Muscle of leg (tissue), 11 donors: ENCODE results near the gene POLR3C. TPM values are rescaled to one million over a fixed set of nuclear protein-coding genes. Genes with fewer than 3 reads are reported as not detected.
"Not testable (repeated sequence)": the region's sequence is repeated elsewhere in the genome, so short reads cannot be mapped to it uniquely, and the experiment has no call there.

Source experiments
- DNase-seq: peaks from one replicate; pipeline ENCODE4 v3.0.0; 2013
- H3K27ac ChIP-seq: one replicate; pipeline ENCODE4 v1.5.1; 2013; ENCODE audit warnings: mild to moderate bottlenecking, low read length, control low read depth
- H3K27me3 ChIP-seq: one replicate; pipeline ENCODE4 v1.6.1; 2013; ENCODE audit warnings: low read length; ENCODE audit not compliant: control insufficient read depth, insufficient read depth
- H3K36me3 ChIP-seq: one replicate; pipeline ENCODE4 v1.6.1; 2013; ENCODE audit warnings: low read length; ENCODE audit not compliant: control insufficient read depth, insufficient read depth
- H3K4me1 ChIP-seq: one replicate; pipeline ENCODE4 v1.6.1; 2013; ENCODE audit warnings: low read length; ENCODE audit not compliant: control insufficient read depth, insufficient read depth
- H3K4me3 ChIP-seq: one replicate; pipeline ENCODE4 v1.5.1; 2013; ENCODE audit warnings: low read length, control low read depth
- H3K9me3 ChIP-seq: replicated peaks from 2 replicates; pipeline ENCODE4 v1.6.1; 2013; ENCODE audit warnings: low read depth, low read length; ENCODE audit not compliant: control insufficient read depth
- WGBS: methylation state at CpG from one replicate; pipeline ENCODE4 v1.1.5; 2013; ENCODE audit warnings: missing lambda C conversion rate; ENCODE audit not compliant: insufficient coverage; 5-methylcytosine and 5-hydroxymethylcytosine counted together
- polyA plus RNA-seq, 8 donors: library from polyadenylated mRNA; unstranded; fragments of 120-200 nt; gene quantifications; one replicate each; pipeline versions ENCODE4 v1.2.1 to v1.2.3, GENCODE V29; 2013; ENCODE audit warnings: inconsistent platforms in 1 of 8, low replicate concordance in 1 of 8; ENCODE audit not compliant: insufficient read length in 8 of 8, insufficient read depth in 1 of 8
- total RNA-seq: library from RNA; stranded (reverse); fragments of 120-200 nt; gene quantifications from one replicate; pipeline ENCODE4 v1.2.4, GENCODE V29; 2013

POLR3C gene
- total and polyA plus RNA-seq, 9 donors: 16.2 to 24.8 (median 19.8) TPM

DNA sequence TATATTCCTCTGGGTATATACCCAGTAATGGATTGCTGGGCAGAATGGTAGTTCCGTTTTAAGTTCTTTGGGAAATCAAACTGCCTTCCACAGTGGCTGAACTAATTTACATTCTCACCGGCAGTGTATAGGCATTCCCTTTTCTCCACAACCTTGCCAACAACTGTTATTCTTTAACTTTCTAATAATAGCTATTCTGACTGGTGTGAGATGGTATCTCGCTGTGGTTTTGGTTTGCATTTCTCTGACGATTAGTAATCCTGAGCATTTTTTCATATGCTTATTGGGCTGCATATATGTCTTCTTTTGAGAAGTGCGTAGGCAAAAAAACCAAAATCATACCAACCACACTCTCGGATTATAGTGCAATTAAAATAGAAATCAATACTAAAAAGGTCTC lies 5.9 kb upstream of the POLR3C start:
- H3K4me1 ChIP-seq, H3K36me3 ChIP-seq, H3K27ac ChIP-seq, DNase-seq, H3K4me3 ChIP-seq, H3K9me3 ChIP-seq, H3K27me3 ChIP-seq: not testable (repeated sequence)
- no CpG with 5 or more reads among the region's 6 CpGs for WGBS

GRCh38 chr1:145822779-145823331 lies 1.1 kb upstream of the POLR3C start:
- not testable (repeated sequence) for H3K4me1 ChIP-seq, DNase-seq, H3K27me3 ChIP-seq, H3K4me3 ChIP-seq, H3K9me3 ChIP-seq, H3K27ac ChIP-seq
- peaks cover 14% of the 10 kb centered on the region for H3K36me3 ChIP-seq
- WGBS: no CpG with 5 or more reads among the region's 16 CpGs

GRCh38 chr1:145824499-145824842 lies 471 bp downstream of the POLR3C start:
- Histone ChIP-seq H3K4me3 (peak overlapping the region; percentile 94), H3K9me3 (no peaks in the 10 kb centered on the region), H3K4me1 (peaks cover 3% of the 10 kb centered on the region), H3K27ac (peak overlapping the region; percentile 96), H3K36me3 (peaks cover 30% of the 10 kb centered on the region), H3K27me3 (no peaks in the 10 kb centered on the region)
- 0% methylated on average over 3 of the region's 7 CpGs for WGBS
- DNase-seq: no peak

DNA sequence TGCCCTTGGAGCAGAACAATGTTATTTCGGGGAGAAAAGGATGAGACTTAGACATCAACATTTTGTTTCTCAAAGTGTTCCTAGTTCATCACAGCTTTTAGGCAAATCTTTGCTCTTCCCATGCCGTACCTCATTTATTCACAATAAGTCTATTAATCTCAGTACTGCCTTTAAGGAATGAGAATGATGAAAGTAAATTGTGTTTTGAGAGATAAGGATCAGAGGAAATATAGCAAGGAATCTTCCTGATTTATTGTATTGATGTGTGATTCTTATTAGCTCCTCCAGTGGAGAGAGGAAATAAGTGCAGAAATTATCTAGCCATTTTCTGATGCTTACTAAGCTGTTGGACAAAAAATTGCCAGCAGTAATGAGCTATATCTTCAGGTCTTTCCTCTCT lies 2.0 kb downstream of the POLR3C start:
- Histone ChIP-seq H3K27me3 (no peaks in the 10 kb centered on the region), H3K27ac (no peak overlapping the region), H3K4me1 (peaks cover 3% of the 10 kb centered on the region), H3K4me3 (no peak overlapping the region), H3K36me3 (peaks cover 39% of the 10 kb centered on the region), H3K9me3 (no peaks in the 10 kb centered on the region)
- DNase-seq: no peak
- WGBS: no CpG with 5 or more reads among the region's 2 CpGs

- no peaks in the 10 kb centered on the region for H3K27me3 ChIP-seq
- peaks cover 55% of the 10 kb centered on the region for H3K36me3 ChIP-seq
- no peak overlapping the region for H3K27ac ChIP-seq
- no peaks in the 10 kb centered on the region for H3K9me3 ChIP-seq
- peaks cover 3% of the 10 kb centered on the region for H3K4me1 ChIP-seq
- H3K4me3 ChIP-seq: no peak overlapping the region
- DNase-seq: no peak
Observed at GRCh38 chr1:145827966-145828365, 4.0 kb downstream of the POLR3C start.

DNA sequence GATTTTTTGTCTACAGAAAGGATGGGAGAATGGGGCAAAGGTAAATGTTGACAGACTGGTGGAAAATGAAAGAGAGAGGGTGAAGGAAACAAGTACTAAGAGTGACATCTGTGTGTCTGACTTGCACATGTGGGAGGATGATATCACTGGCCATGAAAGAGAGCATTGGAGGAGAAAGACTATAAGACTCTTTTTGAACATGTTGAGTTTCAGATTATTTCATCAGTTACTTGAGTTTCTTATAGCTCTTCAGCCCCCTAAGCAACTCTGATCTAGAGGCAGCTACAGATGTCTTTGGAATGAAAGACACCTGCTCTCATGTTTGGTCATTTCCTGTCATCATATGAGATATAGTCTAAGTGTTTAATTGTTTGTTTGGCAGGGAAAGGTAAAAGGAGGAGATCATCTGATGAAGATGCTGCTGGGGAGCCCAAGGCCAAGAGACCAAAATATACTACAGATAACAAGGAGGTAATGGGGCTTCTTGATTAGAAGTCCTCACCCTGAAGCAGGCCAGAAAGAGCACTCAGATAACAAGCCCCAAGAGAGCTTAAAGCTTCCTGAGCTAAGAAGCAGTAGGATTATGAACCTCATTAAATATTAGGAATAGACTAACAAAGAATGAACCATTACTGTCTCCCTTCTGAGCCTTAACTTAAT lies 4.5 kb downstream of the POLR3C start:
- Histone ChIP-seq H3K36me3 (peaks cover 60% of the 10 kb centered on the region), H3K4me3 (no peak overlapping the region), H3K27me3 (no peaks in the 10 kb centered on the region), H3K4me1 (peaks cover 3% of the 10 kb centered on the region), H3K27ac (no peak overlapping the region), H3K9me3 (no peaks in the 10 kb centered on the region)
- DNase-seq: no peak

DNA sequence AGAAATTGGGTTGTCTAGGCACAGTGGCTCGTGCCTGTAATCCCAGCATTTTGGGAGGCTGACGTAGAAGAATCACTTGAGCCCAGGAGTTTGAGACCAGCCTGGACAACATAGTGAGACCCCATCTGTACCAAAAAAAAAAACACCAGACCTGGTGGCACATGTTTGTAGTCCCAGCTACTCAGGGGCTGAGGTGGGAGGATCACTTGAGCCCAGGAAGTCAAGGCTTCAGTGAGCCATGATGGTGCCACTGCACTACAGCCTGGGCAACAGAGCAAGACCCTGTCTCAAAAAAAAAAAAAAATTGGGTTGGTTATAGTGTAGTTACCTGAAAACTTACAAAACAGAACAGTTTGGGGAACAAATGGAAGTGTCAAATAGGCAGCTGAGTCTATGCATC lies 6.8 kb downstream of the POLR3C start:
- not testable (repeated sequence) for H3K9me3 ChIP-seq, DNase-seq, H3K27me3 ChIP-seq, H3K4me1 ChIP-seq, H3K4me3 ChIP-seq, H3K27ac ChIP-seq
- WGBS: 100% methylated on average over 2 of the region's 2 CpGs
- peaks cover 75% of the 10 kb centered on the region for H3K36me3 ChIP-seq

- WGBS: no CpG with 5 or more reads among the region's 1 CpG
Observed at GRCh38 chr1:145837656-145838055, 13.7 kb downstream of the POLR3C start.

GRCh38 chr1:145843031-145843430 lies 19.0 kb downstream of the POLR3C start:
- Histone ChIP-seq H3K4me3 (no peak overlapping the region), H3K9me3 (no peaks in the 10 kb centered on the region), H3K27me3 (no peaks in the 10 kb centered on the region), H3K36me3 (peaks cover 41% of the 10 kb centered on the region), H3K27ac (no peak overlapping the region), H3K4me1 (peaks cover 10% of the 10 kb centered on the region)
- no CpG with 5 or more reads among the region's 3 CpGs for WGBS
- DNase-seq: no peak

More at GRCh38 chr1:145837656-145838055, 13.7 kb downstream of the POLR3C start:
- no peak for DNase-seq
- no peaks in the 10 kb centered on the region for H3K9me3 ChIP-seq
- H3K4me3 ChIP-seq: no peak overlapping the region
- H3K4me1 ChIP-seq: no peaks in the 10 kb centered on the region
- no peak overlapping the region for H3K27ac ChIP-seq
- H3K27me3 ChIP-seq: no peaks in the 10 kb centered on the region
- peaks cover 78% of the 10 kb centered on the region for H3K36me3 ChIP-seq

GRCh38 chr1:145845144-145845513 lies 21.1 kb downstream of the POLR3C start:
- H3K4me3 ChIP-seq: peak overlapping the region; percentile 62
- peak; percentile 46 for DNase-seq
- 12% methylated on average over 3 of the region's 4 CpGs for WGBS
- H3K4me1 ChIP-seq: peaks cover 10% of the 10 kb centered on the region
- H3K9me3 ChIP-seq: no peaks in the 10 kb centered on the region
- no peak overlapping the region for H3K27ac ChIP-seq
- H3K36me3 ChIP-seq: peaks cover 42% of the 10 kb centered on the region
- H3K27me3 ChIP-seq: no peaks in the 10 kb centered on the region
